Measurements from ENCODE around the gene ZNF248.

DNA sequence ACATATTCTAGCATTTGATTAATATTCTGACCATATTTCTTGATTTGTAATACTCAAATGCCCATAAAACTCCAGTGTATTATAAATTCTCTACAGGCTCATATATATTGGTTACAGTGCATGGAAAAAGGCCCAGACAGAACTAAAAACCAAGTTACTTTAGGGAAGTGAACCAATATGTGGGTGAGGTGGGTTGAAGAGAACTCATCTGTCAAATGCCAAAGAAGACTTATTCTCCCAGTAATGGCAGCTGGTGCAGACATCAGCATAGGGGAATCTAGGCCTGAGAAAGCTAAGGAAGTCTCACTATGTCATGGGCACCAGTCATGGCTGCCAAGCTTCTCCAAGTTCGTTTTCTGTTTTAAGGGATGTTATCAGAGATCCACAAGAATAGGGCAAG lies 30.6 kb downstream of the ZNF248 start:
- TF ChIP-seq, protein P1, sequence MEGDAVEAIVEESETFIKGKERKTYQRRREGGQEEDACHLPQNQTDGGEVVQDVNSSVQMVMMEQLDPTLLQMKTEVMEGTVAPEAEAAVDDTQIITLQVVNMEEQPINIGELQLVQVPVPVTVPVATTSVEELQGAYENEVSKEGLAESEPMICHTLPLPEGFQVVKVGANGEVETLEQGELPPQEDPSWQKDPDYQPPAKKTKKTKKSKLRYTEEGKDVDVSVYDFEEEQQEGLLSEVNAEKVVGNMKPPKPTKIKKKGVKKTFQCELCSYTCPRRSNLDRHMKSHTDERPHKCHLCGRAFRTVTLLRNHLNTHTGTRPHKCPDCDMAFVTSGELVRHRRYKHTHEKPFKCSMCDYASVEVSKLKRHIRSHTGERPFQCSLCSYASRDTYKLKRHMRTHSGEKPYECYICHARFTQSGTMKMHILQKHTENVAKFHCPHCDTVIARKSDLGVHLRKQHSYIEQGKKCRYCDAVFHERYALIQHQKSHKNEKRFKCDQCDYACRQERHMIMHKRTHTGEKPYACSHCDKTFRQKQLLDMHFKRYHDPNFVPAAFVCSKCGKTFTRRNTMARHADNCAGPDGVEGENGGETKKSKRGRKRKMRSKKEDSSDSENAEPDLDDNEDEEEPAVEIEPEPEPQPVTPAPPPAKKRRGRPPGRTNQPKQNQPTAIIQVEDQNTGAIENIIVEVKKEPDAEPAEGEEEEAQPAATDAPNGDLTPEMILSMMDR (IDR thresholded peaks at IDR 0.05) = no peak
- TF ChIP-seq POLR2A (IDR thresholded peaks at IDR 0.05) = no peak
